K562 (cell line): ENCODE results near the gene MBD4. TPM values are rescaled to one million over a fixed set of nuclear protein-coding genes. Genes with fewer than 3 reads are reported as not detected.
"Not testable (repeated sequence)": the region's sequence is repeated elsewhere in the genome, so short reads cannot be mapped to it uniquely, and the experiment has no call there.

Source experiments
- CBFA2T2 ChIP-seq: fragments of 450-650 bp; conservative IDR thresholded peaks from 2 replicates; pipeline ENCODE4 v1.6.1; 2017; ENCODE audit warnings: mild to moderate bottlenecking
- CBFA2T3 ChIP-seq: fragments of 450-650 bp; IDR thresholded peaks from 2 replicates; pipeline ENCODE4 v1.6.1; 2017
- MAX ChIP-seq: sonication (generic); formaldehyde crosslinking; IDR thresholded peaks from 2 replicates; pipeline ENCODE4 v1.9.0; 2022; ENCODE audit warnings: mild to moderate bottlenecking, missing genetic modification reagents
- NCOR1 ChIP-seq: fragments of 450-650 bp; IDR thresholded peaks from 2 replicates; pipeline ENCODE4 v1.6.1; 2016; ENCODE audit warnings: mild to moderate bottlenecking, moderate library complexity
- REST ChIP-seq, 2 experiments: fragments of 450-650 bp; formaldehyde crosslinking in 1 of 2; IDR thresholded peaks; 2 replicates each; pipeline versions ENCODE4 v1.4.0 to v1.6.1; 2014 to 2020; ENCODE audit warnings: mild to moderate bottlenecking in 2 of 2, borderline replicate concordance in 1 of 2, low read depth in 1 of 2
- USF1 ChIP-seq: sonication (generic); formaldehyde crosslinking; IDR thresholded peaks from 2 replicates; pipeline ENCODE4 v1.9.0; 2022; ENCODE audit warnings: mild to moderate bottlenecking, missing genetic modification reagents
- USF2 ChIP-seq: sonication (generic); formaldehyde crosslinking; IDR thresholded peaks from 2 replicates; pipeline ENCODE4 v1.5.0; 2020; ENCODE audit warnings: missing genetic modification reagents
- polyA plus RNA-seq, 8 experiments: library from polyadenylated mRNA; depleted of rRNA in 4 of 8; stranded (reverse) in 5 of 8; unstranded in 3 of 8; fragments of >200 nt; fragmentation: Nextera tagmentation in 2 of 8; fragmentation: Illumina TruSeq in 1 of 8; extraction: Ambion mirVana in 2 of 8; extraction: Trizol in 1 of 8; gene quantifications; 2 replicates each; pipeline versions ENCODE4 v1.2.1 to v1.2.3, GENCODE V29; 2011 to 2014; ENCODE audit warnings: inconsistent platforms in 1 of 8, missing spikeins in 1 of 8
- total RNA-seq, 7 experiments: library from RNA; depleted of rRNA in 6 of 7; stranded (reverse); fragments of >200 nt in 6 of 7; fragmentation: Illumina TruSeq in 2 of 7; extraction: Trizol in 2 of 7; gene quantifications; 2 replicates each; pipeline versions ENCODE4 v1.2.1 to v1.2.3, GENCODE V29; 2011 to 2021; ENCODE audit warnings: low replicate concordance in 1 of 7

MBD4 gene
- total and polyA plus RNA-seq, 9 of the 15 experiments (the other 6 are each of a cell fraction or from before 2014, with no cell fraction given): 13.3 to 63.9 (median 39.0) TPM

- TF ChIP-seq USF1 (peak; percentile 44; the same call in 1 of the 2 replicates), NCOR1 (peak; percentile 16; the same call in 1 of the 2 replicates), REST (IDR thresholded peaks at IDR 0.05; ENCODE audit: borderline replicate concordance) (peak; percentile 4; the same call in 1 of the 2 replicates), CBFA2T3 (peak; percentile 24; the same call in 1 of the 2 replicates), MAX (CRISPR knock-in tag) (peak; percentile 43; the same call in 1 of the 2 replicates), USF2 (CRISPR knock-in tag) (peak; percentile 41), CBFA2T2 (0 out of 2 replicates have a peak, but pooled peaks have one; percentile 11)
- not testable (repeated sequence) for TF ChIP-seq REST (CRISPR knock-in tag; IDR thresholded peaks at IDR 0.05; ENCODE audit: low read depth)
Observed at GRCh38 chr3:129385507-129385906, 54.2 kb downstream of the MBD4 start (continued).
